Measurements from ENCODE around the gene EFHC2. TPM values are rescaled to one million over a fixed set of nuclear protein-coding genes. Genes with fewer than 3 reads are reported as not detected.

EFHC2 gene
- total RNA-seq, 1 experiment from 2014 or later, result 1.1 TPM

GRCh38 chrX:44228621-44229020 lies 114.9 kb downstream of the EFHC2 start:
- Histone ChIP-seq H4K91ac (ENCODE audit: insufficient read length, low read depth, low read length) (no peak overlapping the region), H3K79me2 (ENCODE audit: insufficient read depth, low read length) (no peaks in the 10 kb centered on the region), H3K4ac (ENCODE audit: low read depth, low read length) (no peak overlapping the region), H2AK5ac (ENCODE audit: insufficient read length, low read length) (no peak overlapping the region), H4K5ac (ENCODE audit: insufficient read length, low read depth, low read length) (no peak overlapping the region), H2BK12ac (ENCODE audit: insufficient read length, low read depth, low read length) (no peak overlapping the region), H4K8ac (replicated peaks; ENCODE audit: insufficient read length, low read depth, low read length) (no peak overlapping the region), H3K9ac (ENCODE audit: extremely low read depth, insufficient read length, low read length) (no peak overlapping the region), H2BK15ac (ENCODE audit: low read depth, low read length) (no peak overlapping the region), H3K56ac (ENCODE audit: insufficient read length, low read depth, low read length) (no peak overlapping the region), H3K4me1 (ENCODE audit: insufficient read depth, low read length) (no peaks in the 10 kb centered on the region), H3K18ac (ENCODE audit: insufficient read length, low read depth, low read length) (no peak overlapping the region), H3K27me3 (ENCODE audit: insufficient read depth, low read length) (no peaks in the 10 kb centered on the region), H3K79me1 (ENCODE audit: insufficient read depth, low read depth, low read length, poor library complexity, severe bottlenecking) (no peaks in the 10 kb centered on the region), H3K14ac (ENCODE audit: insufficient read depth, low read length) (no peak overlapping the region), H4K20me1 (ENCODE audit: control insufficient read depth, insufficient read depth, insufficient read length) (no peaks in the 10 kb centered on the region), H3K9me3 (ENCODE audit: control insufficient read depth, low read depth, low read length) (peaks cover 60% of the 10 kb centered on the region), H2BK20ac (ENCODE audit: low read depth, low read length, poor library complexity, severe bottlenecking) (no peak overlapping the region), H2BK120ac (ENCODE audit: low read depth, low read length, poor library complexity, severe bottlenecking) (no peak overlapping the region), H3K4me2 (ENCODE audit: insufficient read depth, insufficient read length, low read length) (no peak overlapping the region), H3K23me2 (ENCODE audit: insufficient read length, low read depth, low read length, poor library complexity, severe bottlenecking) (peaks cover 2% of the 10 kb centered on the region), H3K23ac (ENCODE audit: insufficient read length, low read depth, low read length) (no peak overlapping the region), H2AFZ (ENCODE audit: low read length) (no peak overlapping the region), H2BK5ac (ENCODE audit: insufficient read length, low read length) (no peak overlapping the region), H3T11ph (ENCODE audit: low read length) (no peak overlapping the region), H3K27ac (ENCODE audit: insufficient read length, low read depth, low read length) (no peak overlapping the region)
- Mint-ChIP-seq H3K36me3 (ENCODE audit: insufficient read depth in 1 of 3, low read depth in 3 of 3) (no peaks in the 10 kb centered on the region; a peak in 3 of 7 replicates), H3K4me1 (peaks cover 8 to 10% of the 10 kb centered on the region in 2 experiments), H3K27ac (no peak overlapping the region), H3K9me3 (peaks cover 78 to 82% of the 10 kb centered on the region in 2 experiments), H3K27me3 (ENCODE audit: low read depth) (no peaks in the 10 kb centered on the region; the same call in 1 of the 2 replicates), H3K4me3 (no peak overlapping the region)
- no peak for TF ChIP-seq CTCF (conservative IDR thresholded peaks at IDR 0.05)
- no CpG with 5 or more reads among the region's 4 CpGs for WGBS (ENCODE audit: extremely low coverage, insufficient read length, low lambda C conversion rate)
- no peak for DNase-seq
